Memory B cell (primary cell): ENCODE results near the gene MTR.
"Not testable (repeated sequence)": the region's sequence is repeated elsewhere in the genome, so short reads cannot be mapped to it uniquely, and the experiment has no call there.

Experiments
- ATAC-seq: fragments of 150-1000 bp; cut with Tn5 transposase; 2 replicates; pipeline ENCODE4 v1.10.0; 2021; ENCODE audit warnings: low read depth, mild to moderate bottlenecking, moderate library complexity
- DNase-seq, 2 donors: peaks; one replicate each; pipeline ENCODE4 v3.0.0; 2022; ENCODE audit warnings: low spot score in 2 of 2
- H3K27ac Mint-ChIP-seq: one replicate; pipeline ENCODE4 v1.8.0; 2022; ENCODE audit warnings: mild to moderate bottlenecking, moderate library complexity, mixed read lengths
- H3K27me3 Mint-ChIP-seq: one replicate; pipeline ENCODE4 v1.8.0; 2022; ENCODE audit warnings: mixed read lengths
- H3K36me3 Mint-ChIP-seq: one replicate; pipeline ENCODE4 v1.8.0; 2022; ENCODE audit warnings: mild to moderate bottlenecking, mixed read lengths
- H3K4me1 Mint-ChIP-seq: one replicate; pipeline ENCODE4 v1.8.0; 2022; ENCODE audit warnings: mixed read lengths
- H3K4me3 Mint-ChIP-seq: one replicate; pipeline ENCODE4 v1.8.0; 2022; ENCODE audit warnings: mild to moderate bottlenecking, moderate library complexity, mixed read lengths
- H3K9me3 Mint-ChIP-seq: one replicate; pipeline ENCODE4 v1.8.0; 2022; ENCODE audit warnings: mixed read lengths

The MTR gene

DNA sequence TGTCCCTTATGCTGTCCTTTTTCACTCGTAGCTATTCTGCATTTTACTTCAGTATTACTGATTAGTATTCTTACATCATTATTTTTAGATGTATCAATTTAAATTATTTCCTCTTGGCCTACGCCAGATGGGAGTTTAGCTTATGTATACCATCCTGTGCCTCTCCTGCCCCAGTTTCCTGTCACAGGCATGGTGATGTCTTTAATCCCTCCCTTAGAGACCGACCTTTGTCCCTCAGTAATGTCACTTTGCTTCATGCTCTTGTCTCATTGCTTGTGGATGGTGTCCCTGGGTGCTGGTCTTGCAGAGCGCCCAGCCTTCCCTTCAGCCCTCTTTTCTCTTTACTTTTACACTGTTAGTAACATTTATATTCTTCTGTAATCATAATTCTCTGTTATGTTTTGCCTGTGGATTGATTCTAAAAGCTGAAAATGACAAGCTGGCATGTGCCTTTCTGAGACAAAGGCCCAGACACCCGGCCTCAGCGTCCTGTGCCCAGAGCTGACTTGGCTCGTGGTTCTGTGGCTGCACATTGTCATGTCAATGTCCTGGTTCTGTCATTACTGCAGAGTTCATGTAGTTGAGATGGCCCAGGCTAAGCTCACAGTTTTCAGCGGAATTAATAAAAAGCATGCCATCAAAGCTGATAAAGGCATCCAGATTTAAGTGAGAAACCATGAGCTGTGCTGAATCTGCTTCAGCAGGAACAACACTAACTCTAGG lies 100.7 kb downstream of the MTR start:
- ATAC-seq (no peak), DNase-seq (no peak)
- Mint-ChIP-seq H3K27me3 (no peaks in the 10 kb centered on the region), H3K36me3 (peaks cover 66% of the 10 kb centered on the region), H3K9me3 (peaks cover 5% of the 10 kb centered on the region), H3K27ac (no peak overlapping the region), H3K4me3 (no peak overlapping the region), H3K4me1 (no peaks in the 10 kb centered on the region)

DNA sequence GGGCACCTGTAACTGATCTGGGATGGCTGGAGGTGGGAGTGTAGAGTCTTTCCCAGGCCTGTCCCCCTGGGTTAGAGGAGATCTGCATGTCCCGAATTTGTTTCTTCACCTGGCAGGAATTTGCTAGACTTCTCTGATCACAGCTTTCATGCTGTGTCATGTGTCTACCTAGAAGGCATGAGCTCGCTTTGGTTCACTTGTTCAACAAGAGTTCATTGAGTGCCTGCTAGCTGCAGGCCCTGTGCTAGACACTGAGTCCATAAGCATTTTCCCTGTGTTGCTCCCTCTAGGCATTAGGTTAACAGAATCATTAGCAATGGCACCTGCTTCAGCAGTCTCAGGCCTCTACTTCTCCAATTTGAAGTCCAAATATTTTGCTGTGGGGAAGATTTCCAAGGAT lies 101.6 kb downstream of the MTR start:
- Mint-ChIP-seq H3K4me1 (no peaks in the 10 kb centered on the region), H3K4me3 (no peak overlapping the region), H3K27ac (no peak overlapping the region), H3K9me3 (peaks cover 9% of the 10 kb centered on the region), H3K27me3 (no peaks in the 10 kb centered on the region), H3K36me3 (peaks cover 64% of the 10 kb centered on the region)
- ATAC-seq (no peak), DNase-seq (no peak)

DNA sequence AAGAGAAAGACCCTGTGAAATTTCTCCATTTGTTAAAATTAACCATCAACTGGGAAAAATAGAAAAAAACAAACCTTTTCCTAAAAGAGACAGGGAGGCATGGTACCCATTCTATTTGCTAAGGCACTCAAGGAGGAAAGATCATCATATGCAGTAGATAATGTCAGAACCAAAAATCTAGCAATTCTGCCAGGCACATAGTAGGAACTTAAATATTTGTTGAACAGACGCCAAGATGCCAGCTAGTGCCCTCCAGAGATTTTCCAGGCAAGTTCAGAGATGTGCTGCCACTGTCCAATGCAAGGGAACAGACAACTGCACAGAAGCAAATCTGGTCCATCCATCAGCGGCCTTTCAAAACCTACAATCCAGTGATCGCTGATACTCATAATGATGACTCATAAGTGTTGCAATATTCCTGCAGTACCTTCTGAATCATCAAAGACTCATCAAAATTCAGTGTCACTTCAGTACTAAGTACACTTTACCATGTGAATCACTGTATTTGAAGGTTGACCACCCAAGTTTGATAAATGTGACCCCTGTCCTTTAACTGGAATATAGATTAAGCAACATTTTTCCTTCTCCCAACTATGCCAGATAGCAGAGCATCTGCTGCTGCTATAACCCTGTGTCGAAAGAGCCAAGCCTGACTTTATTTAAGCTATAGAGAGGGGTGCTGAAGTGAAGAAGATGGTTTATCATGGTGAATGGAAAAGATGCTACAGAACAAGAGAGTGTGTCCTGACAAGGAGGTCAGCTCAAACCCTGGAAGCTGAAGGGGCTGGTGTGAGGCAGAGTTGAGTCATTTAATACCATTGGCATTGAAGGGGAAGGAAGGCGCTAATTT lies 110.0 kb downstream of the MTR start:
- DNase-seq (no peak), ATAC-seq (no peak)
- Mint-ChIP-seq H3K4me1 (no peaks in the 10 kb centered on the region), H3K36me3 (peaks cover 17% of the 10 kb centered on the region), H3K9me3 (peaks cover 14% of the 10 kb centered on the region), H3K4me3 (no peak overlapping the region), H3K27ac (peak overlapping the region; percentile 23), H3K27me3 (peaks cover 2% of the 10 kb centered on the region)

DNA sequence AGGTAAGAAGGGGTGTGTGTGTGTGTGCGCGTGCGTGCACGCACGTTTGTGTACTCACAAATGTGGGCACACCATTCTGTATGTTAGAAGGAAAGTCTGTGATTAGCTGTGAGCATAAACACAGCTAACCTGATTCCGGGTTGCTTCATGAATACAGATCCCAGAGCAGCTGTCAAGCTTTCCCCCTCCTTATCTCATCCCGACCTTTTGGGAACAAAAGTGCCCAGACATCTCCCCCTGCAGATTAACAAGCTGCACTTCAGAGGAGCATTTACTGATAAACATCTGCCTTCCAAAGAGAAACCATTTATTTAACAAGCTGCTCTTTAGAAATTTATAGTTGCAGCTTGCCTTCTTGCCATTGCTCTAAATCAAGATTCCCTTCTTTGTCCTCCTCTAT lies 112.1 kb downstream of the MTR start:
- Mint-ChIP-seq H3K27ac (no peak overlapping the region), H3K4me1 (no peaks in the 10 kb centered on the region), H3K9me3 (peaks cover 6% of the 10 kb centered on the region), H3K36me3 (peaks cover 3% of the 10 kb centered on the region), H3K27me3 (peaks cover 2% of the 10 kb centered on the region), H3K4me3 (no peak overlapping the region)
- no peak for ATAC-seq
- DNase-seq, result no peak

DNA sequence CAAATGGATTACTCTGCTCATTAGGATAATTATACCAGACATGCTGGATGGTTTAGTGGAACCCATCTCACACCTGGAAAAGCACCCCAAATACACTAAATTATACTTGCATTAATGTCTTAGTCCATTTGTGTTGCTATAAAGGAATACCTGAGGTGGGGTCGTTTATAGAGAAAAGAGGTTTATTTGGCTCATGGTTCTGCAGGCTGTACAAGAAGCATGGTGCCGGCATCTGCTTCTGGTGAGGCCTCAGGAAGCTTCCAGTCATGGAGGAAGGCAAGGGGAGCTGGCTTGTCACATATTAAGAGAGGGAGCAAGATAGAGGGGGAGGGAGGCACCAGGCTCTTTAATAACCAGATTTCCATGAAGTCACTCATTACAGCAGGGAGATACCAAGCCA lies 113.6 kb downstream of the MTR start:
- Mint-ChIP-seq H3K27me3 (peaks cover 2% of the 10 kb centered on the region), H3K27ac (no peak overlapping the region), H3K4me1 (no peaks in the 10 kb centered on the region), H3K4me3 (no peak overlapping the region), H3K9me3 (peaks cover 6% of the 10 kb centered on the region), H3K36me3 (peaks cover 2% of the 10 kb centered on the region)
- no peak for DNase-seq
- ATAC-seq, result no peak

DNA sequence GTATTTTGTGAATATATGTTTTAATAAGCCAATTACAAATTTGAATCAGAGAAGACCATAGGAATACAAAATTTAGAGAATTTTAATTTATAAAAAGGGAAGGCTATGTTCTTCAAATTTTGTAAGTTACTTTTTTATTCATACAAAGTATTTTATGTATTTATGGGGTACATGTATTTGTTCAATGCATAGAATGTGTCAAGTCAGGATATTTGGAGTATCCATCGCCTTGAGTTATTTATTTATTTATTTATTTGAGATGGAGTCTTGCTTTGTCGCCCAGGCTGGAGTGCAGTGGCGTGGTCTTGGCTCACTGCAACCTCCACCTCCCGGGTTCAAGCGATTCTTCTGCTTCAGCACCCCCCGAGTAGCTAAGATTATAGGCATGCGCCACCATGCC lies 116.0 kb downstream of the MTR start:
- H3K4me1 Mint-ChIP-seq, H3K36me3 Mint-ChIP-seq, H3K27me3 Mint-ChIP-seq, DNase-seq, H3K9me3 Mint-ChIP-seq, H3K27ac Mint-ChIP-seq, ATAC-seq, H3K4me3 Mint-ChIP-seq: not testable (repeated sequence)

DNA sequence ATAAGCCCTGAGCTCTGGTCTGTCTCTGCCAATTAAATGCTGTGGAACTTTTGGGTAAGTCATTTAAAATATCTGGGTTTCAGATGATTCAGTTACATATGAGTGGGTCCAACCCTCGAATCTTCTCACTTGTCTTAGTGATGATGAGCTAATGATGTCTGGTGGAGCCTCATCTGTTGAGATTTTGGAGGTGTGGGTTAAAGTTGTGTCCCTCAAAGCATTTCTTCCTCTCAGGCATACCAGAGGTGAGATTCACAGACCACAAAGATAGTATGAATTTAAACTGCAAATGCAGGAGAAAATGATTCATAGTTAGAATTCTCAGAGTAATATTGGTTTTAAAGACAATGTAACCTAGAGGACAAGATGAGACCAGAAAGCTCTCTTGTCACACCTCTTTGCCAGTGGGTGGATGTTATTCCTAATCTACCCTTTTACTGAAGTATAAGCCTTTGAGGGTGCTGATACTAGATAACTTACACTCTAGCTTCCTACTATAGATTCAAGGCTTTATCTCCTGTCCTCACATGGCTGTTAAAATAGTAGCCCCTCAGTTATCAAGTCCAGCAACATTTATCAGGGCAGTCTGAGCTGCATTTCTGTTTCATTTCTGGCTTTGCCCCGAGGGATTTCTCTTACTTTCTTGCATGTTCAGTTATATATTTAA lies 118.4 kb downstream of the MTR start:
- H3K36me3 Mint-ChIP-seq, result peaks cover 15% of the 10 kb centered on the region
- H3K27me3 Mint-ChIP-seq, result peaks cover 2% of the 10 kb centered on the region
- DNase-seq (no peak), ATAC-seq (no peak)
- no peak overlapping the region for H3K27ac Mint-ChIP-seq
- no peak overlapping the region for H3K4me3 Mint-ChIP-seq
- H3K4me1 Mint-ChIP-seq, result no peaks in the 10 kb centered on the region
- peaks cover 20% of the 10 kb centered on the region for H3K9me3 Mint-ChIP-seq

DNA sequence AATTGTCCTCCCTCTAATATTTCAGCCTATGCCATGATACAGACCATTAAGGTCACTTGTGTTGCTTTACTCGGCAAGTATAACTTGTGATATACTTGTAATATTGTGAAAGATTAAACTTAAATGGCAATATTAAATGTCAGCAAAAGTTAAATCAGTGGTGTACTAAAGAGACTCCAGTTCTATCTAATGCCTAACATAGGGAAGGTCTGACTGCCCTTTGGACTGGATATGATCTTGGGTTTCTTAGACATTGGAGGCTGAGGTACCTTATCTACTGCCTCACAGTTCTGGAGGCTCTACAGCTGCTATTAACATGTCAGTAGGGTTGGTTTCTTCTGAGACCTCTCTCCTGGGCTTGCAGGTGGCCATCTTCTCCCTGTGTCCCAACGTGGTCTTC lies 119.3 kb downstream of the MTR start:
- H3K9me3 Mint-ChIP-seq, result peaks cover 16% of the 10 kb centered on the region
- no peaks in the 10 kb centered on the region for H3K4me1 Mint-ChIP-seq
- DNase-seq, result no peak
- peaks cover 16% of the 10 kb centered on the region for H3K36me3 Mint-ChIP-seq
- no peak overlapping the region for H3K4me3 Mint-ChIP-seq
- no peak for ATAC-seq
- no peaks in the 10 kb centered on the region for H3K27me3 Mint-ChIP-seq
- no peak overlapping the region for H3K27ac Mint-ChIP-seq

DNA sequence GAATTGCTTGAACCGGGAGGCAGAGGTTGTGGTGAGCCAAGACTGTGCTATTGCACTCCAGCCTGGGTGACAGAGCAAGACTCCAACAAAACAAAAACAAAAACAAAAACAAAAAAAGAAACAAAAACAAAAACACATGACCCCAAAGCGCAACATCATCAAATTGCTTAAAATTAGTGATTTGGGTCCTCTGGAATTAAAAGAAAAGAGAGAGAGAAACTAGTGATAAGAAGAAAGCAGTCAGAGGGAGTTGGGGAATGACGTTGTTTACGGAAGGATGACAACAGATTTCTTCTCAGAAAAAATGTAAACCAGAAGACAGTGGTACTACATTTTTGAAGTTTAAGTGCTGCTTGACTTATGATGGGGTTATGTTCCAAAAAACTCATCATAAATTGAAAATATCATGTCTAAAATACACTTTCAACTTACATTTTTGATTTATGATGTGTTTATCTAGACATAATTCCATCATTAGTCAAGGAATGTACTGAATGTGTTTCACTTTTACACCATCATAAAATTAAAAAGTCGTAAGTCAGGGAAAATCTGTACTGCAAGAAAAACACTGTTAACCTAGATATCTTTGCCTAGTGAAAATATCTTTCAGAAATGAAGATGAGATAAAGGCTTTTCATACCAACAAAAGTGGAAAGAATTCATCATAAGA lies 121.2 kb downstream of the MTR start:
- Mint-ChIP-seq H3K4me3 (no peak overlapping the region), H3K36me3 (peaks cover 16% of the 10 kb centered on the region), H3K4me1 (no peaks in the 10 kb centered on the region), H3K27me3 (no peaks in the 10 kb centered on the region), H3K27ac (no peak overlapping the region), H3K9me3 (peaks cover 15% of the 10 kb centered on the region)
- ATAC-seq (no peak), DNase-seq (no peak)

DNA sequence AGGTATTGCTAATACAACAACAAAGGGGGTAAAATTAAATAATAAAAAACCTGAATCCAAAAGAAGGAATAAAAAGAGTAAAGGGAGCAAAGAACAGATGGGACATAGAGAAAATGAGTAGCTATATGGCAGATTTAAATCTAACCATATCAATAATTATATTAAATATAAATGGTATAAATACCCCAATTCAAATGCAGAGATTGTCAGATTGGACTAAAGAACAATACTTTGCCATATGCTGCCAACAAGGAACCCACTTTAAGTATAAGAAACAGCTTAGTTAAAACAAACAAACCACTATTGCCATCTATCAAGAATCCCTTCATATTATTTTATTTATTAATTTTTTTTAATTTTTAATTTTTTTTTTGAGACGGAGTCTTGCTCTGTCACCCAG lies 122.4 kb downstream of the MTR start:
- Mint-ChIP-seq H3K4me3 (no peak overlapping the region), H3K4me1 (no peaks in the 10 kb centered on the region), H3K27ac (no peak overlapping the region), H3K27me3 (no peaks in the 10 kb centered on the region), H3K36me3 (peaks cover 18% of the 10 kb centered on the region), H3K9me3 (peaks cover 15% of the 10 kb centered on the region)
- DNase-seq (no peak), ATAC-seq (no peak)

DNA sequence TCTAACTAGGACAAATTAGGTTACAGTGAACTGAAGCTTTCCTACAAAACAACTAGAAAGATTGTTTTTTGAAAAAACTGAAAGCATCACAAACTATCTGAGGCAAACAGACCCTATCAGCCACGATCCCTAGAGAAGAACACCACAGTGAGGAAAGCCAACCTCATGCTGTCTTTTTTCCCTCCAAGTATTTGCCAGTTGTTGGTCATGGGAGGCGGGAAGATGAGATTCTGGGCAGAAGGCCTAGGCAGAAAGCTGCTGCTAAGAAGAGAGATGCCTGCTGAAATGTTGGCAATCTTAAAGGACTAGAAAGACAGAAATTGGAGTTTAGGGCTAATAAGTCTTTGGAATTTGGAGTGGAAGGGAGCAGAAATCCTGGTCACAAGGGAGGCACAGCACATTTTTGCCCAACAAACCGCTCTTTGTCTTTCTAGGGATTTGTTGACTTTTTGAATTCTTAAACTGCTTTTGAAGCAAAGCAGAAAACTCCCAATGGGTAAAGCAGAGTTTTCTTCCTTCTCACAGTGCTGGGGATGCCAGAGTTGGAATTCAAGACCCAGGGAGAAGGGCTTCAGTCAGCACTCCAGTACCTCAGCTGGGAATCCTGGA lies 125.3 kb downstream of the MTR start:
- Mint-ChIP-seq H3K9me3 (peaks cover 13% of the 10 kb centered on the region), H3K36me3 (peaks cover 14% of the 10 kb centered on the region), H3K27ac (no peak overlapping the region), H3K4me1 (no peaks in the 10 kb centered on the region), H3K4me3 (no peak overlapping the region), H3K27me3 (no peaks in the 10 kb centered on the region)
- ATAC-seq (no peak), DNase-seq (no peak)

DNA sequence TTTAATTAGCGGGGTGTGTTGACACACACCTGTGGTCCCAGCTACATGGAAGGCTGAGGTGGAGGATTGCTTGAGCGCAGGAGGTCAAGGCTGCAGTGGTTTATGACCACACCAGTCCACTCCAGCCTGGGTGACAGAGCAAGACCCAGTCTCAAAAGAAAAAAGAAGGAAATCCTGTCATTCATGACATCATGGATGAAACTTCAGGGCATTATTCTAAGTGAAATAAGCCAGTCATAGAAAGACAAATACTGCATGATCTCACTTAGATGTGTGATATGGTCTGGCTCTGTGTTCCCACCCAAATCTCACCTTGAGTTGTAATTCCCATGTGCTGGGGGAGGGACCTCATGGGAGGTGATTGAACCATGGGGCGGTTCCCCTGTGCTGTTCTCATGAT lies 126.5 kb downstream of the MTR start:
- Mint-ChIP-seq H3K27me3 (peaks cover under 1% of the 10 kb centered on the region), H3K36me3 (peaks cover 10% of the 10 kb centered on the region), H3K27ac (no peak overlapping the region), H3K9me3 (peaks cover 9% of the 10 kb centered on the region), H3K4me1 (no peaks in the 10 kb centered on the region), H3K4me3 (no peak overlapping the region)
- no peak for ATAC-seq
- DNase-seq, result no peak

DNA sequence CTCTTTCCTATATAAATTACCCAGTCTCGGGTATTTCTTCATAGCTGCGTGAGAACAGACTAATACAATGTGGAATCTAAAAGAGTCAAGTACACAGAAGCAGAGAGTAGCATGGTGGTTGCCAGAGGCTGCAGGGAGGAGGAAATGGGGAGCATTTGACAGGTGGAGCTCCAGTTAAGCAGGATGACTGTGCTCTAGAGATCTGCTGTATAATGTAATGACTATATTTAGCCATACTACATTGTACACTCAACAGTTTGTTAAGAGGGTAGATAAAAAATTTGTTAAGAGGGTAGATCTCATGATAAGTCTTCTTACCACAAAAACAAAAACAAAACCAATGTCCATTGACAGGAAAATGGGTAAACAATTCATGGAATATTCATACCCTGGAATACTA lies 127.1 kb downstream of the MTR start:
- H3K27ac Mint-ChIP-seq, result no peak overlapping the region
- H3K4me1 Mint-ChIP-seq, result no peaks in the 10 kb centered on the region
- peaks cover 5% of the 10 kb centered on the region for H3K36me3 Mint-ChIP-seq
- peaks cover 2% of the 10 kb centered on the region for H3K27me3 Mint-ChIP-seq
- ATAC-seq (no peak), DNase-seq (no peak)
- H3K9me3 Mint-ChIP-seq, result peaks cover 6% of the 10 kb centered on the region
- no peak overlapping the region for H3K4me3 Mint-ChIP-seq
